Dendritic cell treated with granulocyte-macrophage colony-stimulating factor and Interleukin-4, amounts not matched to agents 40 ng/mL and 50 ng/mL, for 4 days (primary cell): ENCODE results near the gene HDAC9.
"Not testable (repeated sequence)": the region's sequence is repeated elsewhere in the genome, so short reads cannot be mapped to it uniquely, and the experiment has no call there.

ENCODE experiments used
- H3K27ac Mint-ChIP-seq: one replicate; pipeline ENCODE4 v1.8.0; 2022; ENCODE audit warnings: mild to moderate bottlenecking, mixed read lengths
- H3K27me3 Mint-ChIP-seq: one replicate; pipeline ENCODE4 v1.8.0; 2022; ENCODE audit warnings: mild to moderate bottlenecking, mixed read lengths
- H3K36me3 Mint-ChIP-seq: one replicate; pipeline ENCODE4 v1.8.0; 2022; ENCODE audit warnings: low read depth, mixed read lengths
- H3K4me1 Mint-ChIP-seq: one replicate; pipeline ENCODE4 v1.8.0; 2022; ENCODE audit warnings: low read depth, mixed read lengths
- H3K4me3 Mint-ChIP-seq: one replicate; pipeline ENCODE4 v1.8.0; 2022; ENCODE audit warnings: mild to moderate bottlenecking, moderate library complexity, mixed read lengths
- H3K9me3 Mint-ChIP-seq: one replicate; pipeline ENCODE4 v1.8.0; 2022; ENCODE audit warnings: mixed read lengths
- intact Hi-C: fragments of 100-400 bp; cut with micrococcal nuclease; formaldehyde crosslinking; loops from one replicate; pipeline ENCODE4 v1.15.0; 2022

Gene HDAC9

GRCh38 chr7:19016140-19016539, 520.6 kb downstream of the HDAC9 start:
- H3K27me3 Mint-ChIP-seq: no peaks in the 10 kb centered on the region
- no peak overlapping the region for H3K4me3 Mint-ChIP-seq
- intact Hi-C loops: no loop called here
- H3K27ac Mint-ChIP-seq: no peak overlapping the region
- no peaks in the 10 kb centered on the region for H3K36me3 Mint-ChIP-seq
- no peaks in the 10 kb centered on the region for H3K4me1 Mint-ChIP-seq
- peaks cover 36% of the 10 kb centered on the region for H3K9me3 Mint-ChIP-seq

GRCh38 chr7:19017374-19017773, 521.8 kb downstream of the HDAC9 start:
- no peak overlapping the region for H3K27ac Mint-ChIP-seq
- H3K36me3 Mint-ChIP-seq: no peaks in the 10 kb centered on the region
- H3K4me3 Mint-ChIP-seq: no peak overlapping the region
- H3K4me1 Mint-ChIP-seq: no peaks in the 10 kb centered on the region
- intact Hi-C loops: no loop called here
- no peaks in the 10 kb centered on the region for H3K27me3 Mint-ChIP-seq
- peaks cover 36% of the 10 kb centered on the region for H3K9me3 Mint-ChIP-seq

- intact Hi-C loops: no loop called here
- no peaks in the 10 kb centered on the region for H3K27me3 Mint-ChIP-seq
- no peaks in the 10 kb centered on the region for H3K36me3 Mint-ChIP-seq
- H3K9me3 Mint-ChIP-seq: peaks cover 27% of the 10 kb centered on the region
- H3K4me3 Mint-ChIP-seq: no peak overlapping the region
- no peaks in the 10 kb centered on the region for H3K4me1 Mint-ChIP-seq
- no peak overlapping the region for H3K27ac Mint-ChIP-seq
These were observed 524.5 kb downstream of the HDAC9 start for GRCh38 chr7:19020062-19020461.

- intact Hi-C loops: no loop called here
- H3K36me3 Mint-ChIP-seq: no peaks in the 10 kb centered on the region
- H3K4me3 Mint-ChIP-seq: no peak overlapping the region
- no peak overlapping the region for H3K27ac Mint-ChIP-seq
- H3K9me3 Mint-ChIP-seq: peaks cover 20% of the 10 kb centered on the region
- H3K27me3 Mint-ChIP-seq: no peaks in the 10 kb centered on the region
- H3K4me1 Mint-ChIP-seq: no peaks in the 10 kb centered on the region
These were observed 525.2 kb downstream of the HDAC9 start for GRCh38 chr7:19020711-19021110.

- Mint-ChIP-seq H3K9me3 (peaks cover 7% of the 10 kb centered on the region), H3K4me1 (no peaks in the 10 kb centered on the region), H3K27me3 (no peaks in the 10 kb centered on the region), H3K27ac (no peak overlapping the region), H3K36me3 (no peaks in the 10 kb centered on the region), H3K4me3 (no peak overlapping the region)
- intact Hi-C loops: no loop called here
These were observed 527.9 kb downstream of the HDAC9 start for GRCh38 chr7:19023477-19023876.

- no peaks in the 10 kb centered on the region for H3K36me3 Mint-ChIP-seq
- H3K4me3 Mint-ChIP-seq: no peak overlapping the region
- no peak overlapping the region for H3K27ac Mint-ChIP-seq
- no peaks in the 10 kb centered on the region for H3K4me1 Mint-ChIP-seq
- intact Hi-C loops: no loop called here
- peaks cover 7% of the 10 kb centered on the region for H3K9me3 Mint-ChIP-seq
- H3K27me3 Mint-ChIP-seq: no peaks in the 10 kb centered on the region
These were observed 528.7 kb downstream of the HDAC9 start for GRCh38 chr7:19024261-19024660.

GRCh38 chr7:19026888-19027287, 531.3 kb downstream of the HDAC9 start:
- intact Hi-C loops: no loop called here
- H3K27me3 Mint-ChIP-seq: no peaks in the 10 kb centered on the region
- H3K4me1 Mint-ChIP-seq: no peaks in the 10 kb centered on the region
- no peak overlapping the region for H3K27ac Mint-ChIP-seq
- H3K36me3 Mint-ChIP-seq: no peaks in the 10 kb centered on the region
- H3K9me3 Mint-ChIP-seq: no peaks in the 10 kb centered on the region
- no peak overlapping the region for H3K4me3 Mint-ChIP-seq

GRCh38 chr7:19030281-19030680, 534.7 kb downstream of the HDAC9 start:
- Mint-ChIP-seq H3K27me3 (no peaks in the 10 kb centered on the region), H3K9me3 (peaks cover 6% of the 10 kb centered on the region), H3K27ac (no peak overlapping the region), H3K36me3 (no peaks in the 10 kb centered on the region), H3K4me3 (no peak overlapping the region), H3K4me1 (no peaks in the 10 kb centered on the region)
- intact Hi-C loops: no loop called here

- H3K4me3 Mint-ChIP-seq, H3K27me3 Mint-ChIP-seq, H3K4me1 Mint-ChIP-seq, H3K36me3 Mint-ChIP-seq, intact Hi-C loops, H3K27ac Mint-ChIP-seq: not testable (repeated sequence)
- H3K9me3 Mint-ChIP-seq: peaks cover 27% of the 10 kb centered on the region
These were observed 537.4 kb downstream of the HDAC9 start for GRCh38 chr7:19032942-19033341.

- intact Hi-C loops: loop anchor here (2.0 to 5.0 kb wide), 2 partner anchors 460 to 699 kb away; no protein-coding TSS in a partner anchor
- Mint-ChIP-seq H3K4me1 (no peaks in the 10 kb centered on the region), H3K36me3 (no peaks in the 10 kb centered on the region), H3K4me3 (no peak overlapping the region), H3K27ac (no peak overlapping the region), H3K9me3 (peaks cover 4% of the 10 kb centered on the region), H3K27me3 (no peaks in the 10 kb centered on the region)
These were observed 556.3 kb downstream of the HDAC9 start for GRCh38 chr7:19051767-19052375.
